ENCODE data around the gene HOXC9.

HOXC9 gene

DNA sequence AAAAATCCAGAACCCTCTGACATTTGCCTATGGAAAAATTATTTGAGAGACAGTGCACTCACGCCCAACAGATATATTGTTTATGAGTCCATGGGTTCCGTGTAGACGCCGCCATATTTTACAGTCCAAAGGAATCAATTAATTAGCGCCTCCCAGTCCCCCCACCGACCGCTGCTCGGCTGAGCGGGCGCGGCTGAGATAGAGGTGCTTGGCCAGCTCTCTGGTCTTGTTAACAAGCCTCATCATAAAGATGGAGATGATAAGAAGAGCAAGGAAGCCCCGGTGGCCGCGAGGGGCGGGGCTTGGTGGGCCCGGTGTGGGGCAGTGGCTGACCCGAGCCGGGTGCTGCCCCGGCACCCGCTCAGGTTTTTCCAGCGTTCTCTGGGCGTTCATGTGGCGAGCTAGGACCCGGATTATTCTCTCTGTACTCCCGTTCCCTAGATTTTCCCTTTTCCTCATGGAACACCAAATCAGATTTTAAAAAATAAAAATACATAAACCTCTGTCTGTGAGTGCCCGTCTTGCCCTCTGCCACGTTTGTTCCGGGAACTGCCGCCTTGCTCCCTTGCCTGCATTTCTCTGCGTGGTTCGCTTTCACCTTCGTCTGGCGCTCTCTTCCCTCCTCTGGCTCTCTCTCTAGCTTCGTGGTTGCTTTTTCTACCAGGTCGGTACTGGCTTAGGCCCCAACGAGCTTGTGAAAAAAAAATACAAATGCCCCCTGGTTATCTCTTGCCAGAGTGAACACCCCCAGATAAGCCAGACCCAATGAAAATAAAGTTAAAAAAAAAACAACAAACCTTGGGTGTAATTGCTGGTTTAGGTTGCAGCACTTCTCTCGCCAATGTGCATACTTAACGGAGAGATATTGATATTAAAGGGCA is 36.3 kb upstream of the HOXC9 start:
- DNase-seq = no peak

DNA sequence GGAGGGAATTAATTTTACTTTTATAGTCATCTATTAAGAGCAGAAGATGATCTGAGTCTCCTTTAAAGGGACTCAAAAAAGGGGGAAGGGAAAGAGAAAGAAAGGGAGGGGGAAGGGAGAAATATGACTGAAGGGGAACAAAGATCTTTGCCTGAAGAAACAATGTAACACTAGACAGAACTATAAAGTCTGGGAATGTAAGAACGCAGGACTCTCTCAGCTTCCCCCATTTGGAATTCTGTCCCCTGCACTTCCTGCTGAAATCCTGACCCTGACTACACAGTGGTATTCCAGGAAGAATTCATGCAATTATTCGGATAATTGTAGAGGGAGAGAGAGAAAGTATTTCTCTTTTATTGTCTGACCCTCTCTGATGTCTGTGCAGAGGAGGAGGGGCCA is 35.6 kb upstream of the HOXC9 start:
- no peak for DNase-seq

DNA sequence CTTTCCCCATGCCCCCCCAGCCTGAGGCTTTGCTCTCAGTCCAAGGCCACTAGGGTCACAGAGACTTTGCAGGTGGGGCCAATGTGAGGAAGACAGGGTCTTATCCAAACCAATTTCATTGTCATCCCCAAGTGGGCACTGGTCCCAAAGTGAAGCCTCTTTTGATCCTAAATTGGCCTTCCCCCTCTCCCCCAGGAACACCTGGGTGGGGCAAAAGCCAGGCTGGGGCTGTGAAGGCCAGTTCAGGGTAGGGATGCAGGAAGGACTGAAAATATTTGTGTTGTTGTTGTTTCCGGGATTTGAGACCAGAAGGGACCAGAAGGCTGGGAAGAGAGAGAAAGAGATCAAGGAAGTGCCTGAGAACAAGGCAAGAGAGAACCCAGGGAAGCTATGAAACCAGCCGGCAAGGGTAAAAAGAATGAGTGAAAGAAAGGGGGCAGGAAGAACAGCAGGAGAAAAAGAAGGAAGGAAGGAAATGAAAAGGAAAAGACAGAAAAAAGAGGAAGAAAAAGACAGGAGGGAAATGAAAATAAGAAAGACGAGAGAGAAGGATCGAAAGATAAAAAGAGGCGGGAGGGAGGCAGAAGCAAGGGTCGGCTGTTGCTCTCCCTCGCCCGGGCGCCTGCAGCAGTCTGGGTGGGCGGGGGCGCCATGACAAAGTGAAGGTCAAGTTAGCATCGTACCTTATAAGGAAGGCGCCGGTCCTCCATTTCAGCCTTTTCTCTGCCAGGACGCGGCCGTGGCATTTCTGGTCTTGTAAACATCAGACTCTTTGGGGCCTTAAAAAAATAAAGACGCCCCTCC is 34.5 kb upstream of the HOXC9 start:
- DNase-seq = peak; percentile 86

DNA sequence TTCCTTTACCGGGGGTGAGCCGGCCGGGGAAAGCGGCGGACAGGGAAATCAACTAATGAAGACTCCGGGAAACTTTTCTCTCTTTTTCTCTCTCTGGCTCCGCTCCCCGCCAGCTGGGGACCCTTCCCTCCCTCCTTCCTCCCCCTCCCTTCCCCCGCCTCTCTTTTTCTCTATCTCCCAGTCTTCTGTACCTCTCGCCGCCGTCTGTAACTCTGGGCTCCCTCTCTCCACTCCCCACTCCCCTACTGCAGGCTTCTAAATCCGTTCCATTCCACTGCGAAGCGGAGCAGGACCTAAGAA is 33.9 kb upstream of the HOXC9 start:
- no peak for DNase-seq

DNA sequence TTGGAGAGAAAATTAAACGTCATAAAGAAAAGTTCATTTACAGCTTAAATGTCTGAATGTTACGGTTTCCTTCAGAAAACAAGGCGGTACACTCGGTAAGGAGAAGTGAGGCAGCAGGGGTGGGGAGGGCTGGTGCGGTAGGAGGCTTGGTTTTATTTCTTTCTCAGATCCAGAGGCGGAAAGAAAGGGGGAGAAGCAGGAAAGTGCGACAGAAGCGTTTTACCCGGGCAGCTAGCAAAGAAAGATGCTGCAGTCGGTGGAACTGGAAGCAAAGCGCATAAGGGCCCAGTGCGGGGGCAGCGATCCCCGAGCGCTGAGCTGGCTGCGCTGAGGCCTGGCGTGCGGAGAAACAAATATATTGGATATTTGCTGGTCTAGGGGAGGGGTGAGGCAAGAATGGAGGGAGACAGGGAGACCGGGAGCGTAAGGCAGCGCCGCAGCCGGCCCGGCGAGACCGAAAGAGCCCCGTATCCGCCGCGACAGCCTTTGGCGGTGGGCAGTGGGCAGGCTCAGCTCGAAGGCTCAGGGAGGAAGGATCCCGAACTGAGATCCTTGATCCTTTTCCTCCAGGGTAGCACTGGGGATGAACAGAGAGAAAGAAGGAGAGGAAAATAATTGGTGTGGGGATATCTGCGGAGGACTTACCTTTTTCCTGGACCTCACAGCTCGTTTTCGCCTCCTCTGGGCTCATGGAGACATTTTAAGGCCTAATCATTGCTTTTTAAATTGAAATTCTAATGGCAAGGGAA is 33.4 kb upstream of the HOXC9 start:
- DNase-seq = peak; percentile 54

DNA sequence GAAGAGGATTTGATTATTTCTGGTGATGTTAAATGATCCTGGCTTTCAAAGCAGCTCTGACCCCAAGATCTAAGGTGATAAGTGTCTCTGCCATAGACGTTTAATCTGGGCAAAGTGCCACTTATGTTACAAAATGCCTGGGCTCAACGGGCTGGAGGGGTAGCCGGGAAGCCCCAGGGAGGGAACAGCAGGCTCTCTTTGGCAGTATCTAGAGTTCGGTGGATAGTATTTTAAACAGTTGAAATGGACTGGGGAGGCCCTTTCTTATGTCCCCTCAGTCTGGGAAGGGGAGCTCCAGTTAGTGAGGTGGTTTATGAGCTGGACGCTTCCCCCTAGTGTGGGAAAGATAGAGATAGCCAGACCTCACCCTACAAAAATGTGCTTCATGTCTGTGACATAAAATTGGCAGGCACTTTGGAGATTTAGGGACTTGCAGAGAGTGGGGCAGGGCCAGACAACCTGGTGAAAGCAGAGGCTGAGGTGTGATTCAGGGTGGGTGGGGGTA is 32.5 kb upstream of the HOXC9 start:
- DNase-seq = no peak

DNA sequence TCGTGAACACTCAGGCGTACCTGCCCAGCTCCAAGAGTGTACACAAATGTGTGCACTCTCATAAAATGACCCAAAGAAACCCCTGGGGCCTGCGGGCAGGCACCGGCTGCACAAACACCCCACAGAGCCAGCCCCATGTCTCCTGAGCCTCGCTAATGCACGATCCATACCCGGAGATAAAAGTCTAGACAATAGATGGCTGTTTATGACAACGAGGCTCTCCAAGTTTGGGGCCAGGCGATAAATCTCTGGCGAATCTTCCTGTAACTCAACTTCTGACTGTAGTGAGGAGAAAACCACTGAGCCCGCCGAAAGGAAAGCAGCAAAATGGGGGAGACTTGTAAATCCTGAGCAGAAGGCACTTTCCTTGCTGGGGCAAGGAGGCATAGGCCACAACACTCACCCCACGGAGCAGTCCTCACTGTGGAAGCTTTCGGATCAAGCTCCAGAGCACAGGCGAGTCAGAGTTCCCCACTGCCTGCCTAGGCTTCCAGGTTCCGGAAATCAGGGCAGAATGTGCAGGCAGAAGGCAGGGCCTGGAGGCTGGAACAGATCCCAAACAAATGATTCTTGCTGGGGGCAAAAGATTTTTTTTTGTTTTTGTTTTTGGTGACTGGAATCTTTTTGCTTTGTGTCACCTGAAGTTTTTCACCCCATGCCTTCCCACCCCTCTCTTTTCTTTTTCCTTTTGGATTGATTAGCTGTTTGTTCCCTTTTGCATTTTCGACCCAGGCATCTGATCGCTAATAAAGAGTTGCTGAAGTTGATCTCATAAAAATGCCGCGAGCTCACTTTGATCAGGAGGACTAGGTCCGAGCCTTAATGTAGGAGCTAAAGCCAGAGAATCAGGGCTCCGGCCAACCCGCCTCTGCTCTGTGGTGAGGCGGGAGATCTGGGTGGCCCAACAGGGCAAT is 31.5 kb upstream of the HOXC9 start:
- DNase-seq = no peak

DNA sequence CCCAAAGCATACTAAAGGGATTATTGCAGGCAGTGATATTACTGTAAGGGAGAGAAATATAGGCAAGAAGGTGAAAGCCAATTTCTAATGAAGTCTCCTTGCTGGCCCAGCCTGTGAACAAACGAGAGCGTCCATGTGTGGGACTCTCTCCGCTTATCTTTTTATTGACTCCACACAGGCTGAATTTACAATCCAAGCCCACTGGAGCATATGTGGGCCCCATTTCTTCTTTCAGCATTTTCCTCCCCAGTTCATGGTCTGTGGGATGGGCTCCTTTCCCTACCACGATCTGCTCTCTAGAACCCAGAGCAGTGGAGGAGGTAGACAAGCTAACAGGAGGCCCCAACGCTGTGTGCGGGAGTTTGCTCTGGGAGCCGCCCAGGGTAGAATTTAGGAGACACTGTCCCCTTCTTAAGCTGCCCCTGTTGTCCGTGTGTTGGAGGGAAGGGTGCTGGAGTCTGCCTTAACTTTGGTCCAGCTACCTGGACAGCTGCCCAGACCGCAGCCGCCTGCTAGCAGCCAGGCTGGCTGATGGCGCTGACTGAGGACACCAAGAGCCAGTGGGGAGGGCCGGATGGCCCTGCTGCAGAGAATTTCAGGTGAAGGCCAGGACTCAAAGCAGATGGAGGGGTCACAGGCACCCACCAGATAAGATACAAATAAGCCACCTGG is 30.2 kb upstream of the HOXC9 start:
- peak; percentile 42 for DNase-seq

DNA sequence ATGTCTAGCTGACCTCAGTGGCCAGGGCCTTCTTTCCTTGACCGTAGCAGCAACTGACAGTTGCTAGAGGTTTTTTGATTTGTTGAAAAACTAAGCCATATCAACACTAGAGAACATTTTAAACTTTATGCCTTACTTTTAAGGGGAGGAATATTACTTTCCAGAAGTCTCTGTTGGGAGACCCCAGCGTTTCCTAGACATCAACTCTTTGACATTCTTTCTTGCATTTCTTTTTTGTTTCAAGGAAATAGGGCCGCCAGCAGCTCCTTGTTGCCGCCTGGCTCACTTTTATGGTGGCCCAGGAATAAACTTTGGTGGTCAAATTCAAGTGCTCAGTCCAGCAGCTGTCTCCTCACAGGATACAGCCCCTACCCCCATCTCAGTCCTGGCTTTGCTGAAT is 29.5 kb upstream of the HOXC9 start:
- DNase-seq = no peak

DNA sequence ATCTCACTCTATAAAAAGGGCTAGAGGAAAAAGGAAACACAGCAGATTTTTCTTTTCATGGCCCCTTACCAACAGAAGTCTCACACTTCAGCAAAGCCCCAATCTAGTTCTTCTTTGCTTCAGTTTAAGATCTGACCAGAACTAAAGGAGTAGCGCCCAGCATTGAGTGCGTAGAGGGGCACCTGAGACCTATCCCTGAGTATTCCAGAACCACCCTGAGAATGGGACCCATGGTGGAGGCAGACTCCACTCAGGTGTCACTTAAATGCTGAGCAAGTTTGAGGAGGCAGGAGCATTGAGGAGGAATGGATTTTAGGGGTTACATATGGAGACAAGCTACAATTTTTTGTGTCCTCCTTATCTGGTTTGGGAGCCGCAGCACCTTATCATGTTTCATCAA is 28.8 kb upstream of the HOXC9 start:
- DNase-seq = no peak

DNA sequence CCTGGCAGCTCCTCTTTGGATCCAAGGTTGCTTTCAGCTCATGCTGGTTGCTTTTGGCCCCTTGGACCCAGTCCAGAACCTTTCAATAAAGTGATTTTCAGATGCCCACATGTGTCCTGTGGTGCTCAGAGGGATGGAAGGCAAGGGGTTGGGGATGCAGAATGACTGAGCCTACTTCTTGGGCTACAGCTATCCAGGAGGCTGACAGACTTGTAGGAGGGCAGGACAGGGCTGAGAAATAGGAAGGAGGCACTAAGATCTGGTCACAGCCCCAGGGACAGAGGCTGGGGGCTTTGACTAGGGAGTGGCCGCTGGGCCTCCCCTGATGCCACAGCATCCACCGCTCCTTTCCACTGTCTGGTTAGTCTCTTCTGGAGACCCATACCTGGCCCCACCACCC is 28.3 kb upstream of the HOXC9 start:
- no peak for DNase-seq

DNA sequence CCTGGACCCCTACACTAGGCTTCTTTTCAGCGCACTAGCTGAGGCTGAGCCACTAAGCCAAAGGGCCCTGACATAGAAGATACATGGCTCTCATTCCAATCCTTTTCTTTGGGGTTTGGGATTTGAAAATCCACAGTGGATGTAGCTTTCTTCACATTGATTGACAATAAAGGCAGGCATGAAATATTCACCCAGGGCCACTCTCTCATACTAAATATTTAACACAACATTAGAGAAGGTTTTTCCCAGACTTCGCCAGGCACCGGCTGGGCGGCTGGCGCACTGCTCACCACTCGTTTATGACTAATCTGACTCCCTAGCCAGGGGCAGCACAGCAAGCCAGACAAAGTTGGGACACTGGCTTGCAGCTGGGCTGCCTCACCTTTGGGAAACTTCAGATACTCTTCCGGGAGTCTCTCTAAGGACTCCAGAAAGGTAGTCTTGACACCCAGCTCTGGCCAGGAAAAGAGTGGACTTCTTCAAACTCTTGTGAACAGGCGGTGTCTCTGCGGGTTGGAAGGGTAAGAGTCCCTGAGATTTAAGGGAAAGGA is 27.7 kb upstream of the HOXC9 start:
- peak; percentile 41 for DNase-seq

DNA sequence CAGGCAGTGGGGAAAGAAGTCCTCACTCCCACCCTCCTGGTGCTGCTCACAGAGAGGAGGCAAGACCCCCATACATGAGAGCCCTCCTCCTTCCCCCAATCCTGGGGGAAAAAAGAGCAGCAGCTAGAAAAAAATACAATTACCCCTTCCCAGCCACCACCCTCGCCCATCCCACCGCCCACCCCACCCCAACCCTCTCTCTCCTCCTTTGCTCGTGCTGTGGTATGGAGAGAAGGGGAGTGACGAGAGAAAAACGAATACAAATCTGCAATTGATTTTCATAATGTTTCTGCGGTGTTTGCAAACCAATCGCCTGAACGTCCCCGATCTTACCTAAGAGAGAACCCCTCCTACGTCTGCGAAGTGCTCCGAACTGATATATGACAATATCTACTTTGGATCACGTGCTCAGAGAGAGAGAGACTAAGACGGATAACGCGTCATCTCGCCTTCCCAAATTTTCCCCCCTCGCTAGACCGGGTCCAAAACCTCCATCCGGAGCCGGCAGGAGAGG is 27.2 kb upstream of the HOXC9 start, which contains the start of gene HOXC11:
Gene HOXC11 (plus strand): TSS at position 405 of the 514 bp plus-strand sequence. CDS start 116 bp downstream, outside the sequence.
- DNase-seq = no peak

DNA sequence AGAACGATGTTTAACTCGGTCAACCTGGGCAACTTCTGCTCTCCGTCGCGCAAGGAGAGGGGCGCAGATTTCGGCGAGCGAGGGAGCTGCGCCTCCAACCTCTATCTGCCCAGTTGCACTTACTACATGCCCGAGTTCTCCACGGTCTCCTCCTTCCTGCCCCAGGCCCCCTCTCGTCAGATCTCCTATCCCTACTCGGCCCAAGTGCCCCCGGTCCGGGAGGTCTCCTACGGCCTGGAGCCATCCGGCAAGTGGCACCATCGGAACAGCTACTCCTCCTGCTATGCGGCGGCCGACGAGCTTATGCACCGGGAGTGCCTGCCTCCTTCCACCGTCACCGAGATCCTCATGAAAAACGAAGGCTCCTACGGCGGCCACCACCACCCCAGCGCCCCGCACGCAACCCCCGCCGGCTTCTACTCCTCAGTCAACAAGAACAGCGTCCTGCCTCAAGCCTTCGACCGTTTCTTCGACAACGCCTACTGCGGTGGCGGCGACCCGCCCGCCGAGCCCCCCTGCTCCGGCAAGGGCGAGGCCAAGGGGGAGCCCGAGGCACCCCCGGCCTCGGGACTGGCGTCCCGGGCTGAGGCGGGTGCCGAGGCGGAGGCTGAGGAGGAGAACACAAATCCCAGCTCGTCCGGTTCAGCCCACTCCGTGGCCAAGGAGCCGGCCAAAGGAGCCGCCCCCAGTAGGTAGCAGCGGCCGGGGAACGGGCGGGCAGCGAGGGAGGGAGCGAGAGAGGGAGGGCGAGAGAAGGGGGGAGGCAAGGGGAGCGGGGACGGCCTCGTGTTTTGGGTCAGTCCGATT is 26.5 kb upstream of the HOXC9 start:
- peak; percentile 81 for DNase-seq

DNA sequence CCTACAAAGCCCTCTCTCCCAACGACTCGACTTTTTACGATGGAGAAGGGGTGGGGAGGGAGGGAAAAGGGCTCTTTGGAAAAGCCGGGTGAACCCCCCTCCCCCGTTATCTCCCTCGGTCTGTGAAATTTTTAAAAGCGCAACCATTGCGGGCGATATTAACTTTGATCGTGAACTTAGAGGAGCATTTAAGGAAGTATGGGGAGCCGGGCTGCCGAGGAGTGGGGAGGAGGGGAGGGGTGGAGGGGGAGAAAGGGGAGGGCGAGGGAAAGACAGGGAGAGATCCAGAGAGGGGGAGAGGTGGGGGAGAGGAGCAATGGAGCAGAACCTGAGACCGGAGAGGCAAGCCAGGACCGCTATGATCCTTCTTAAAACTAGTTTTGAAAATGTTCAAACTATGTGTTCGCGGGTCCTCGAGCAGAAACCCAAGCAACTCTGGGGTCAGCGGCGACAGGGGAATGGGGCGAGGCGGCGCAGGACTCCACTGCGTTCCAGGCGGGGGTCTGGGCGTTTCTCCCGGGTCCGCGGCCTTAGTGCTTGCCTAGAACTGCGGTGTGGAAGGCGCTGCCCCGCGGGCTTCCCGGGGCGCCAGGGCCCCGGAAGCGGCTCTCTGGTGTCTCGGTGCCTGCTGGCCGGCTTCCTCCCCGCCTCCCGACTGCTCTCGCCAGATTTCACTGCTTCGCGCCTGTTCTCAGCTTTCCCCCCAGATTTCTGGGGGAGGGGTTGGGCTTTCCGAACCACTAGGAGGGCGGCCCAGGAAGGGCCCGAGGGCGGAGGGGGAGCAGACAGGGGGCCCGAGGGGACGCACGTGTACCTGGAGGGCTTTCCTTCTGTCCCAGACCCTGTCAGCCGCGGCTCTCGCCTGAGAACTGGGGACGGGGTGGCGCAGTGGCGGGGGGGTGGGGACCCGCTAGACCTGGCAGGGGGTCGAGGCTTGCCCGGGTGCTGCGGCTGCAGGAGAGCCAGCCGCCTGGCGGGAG is 25.6 kb upstream of the HOXC9 start, which contains the start of gene HOTAIR:
Gene HOTAIR (minus strand): TSS at position 871 of the 980 bp plus-strand sequence.
- DNase-seq = peak; percentile 85

DNA sequence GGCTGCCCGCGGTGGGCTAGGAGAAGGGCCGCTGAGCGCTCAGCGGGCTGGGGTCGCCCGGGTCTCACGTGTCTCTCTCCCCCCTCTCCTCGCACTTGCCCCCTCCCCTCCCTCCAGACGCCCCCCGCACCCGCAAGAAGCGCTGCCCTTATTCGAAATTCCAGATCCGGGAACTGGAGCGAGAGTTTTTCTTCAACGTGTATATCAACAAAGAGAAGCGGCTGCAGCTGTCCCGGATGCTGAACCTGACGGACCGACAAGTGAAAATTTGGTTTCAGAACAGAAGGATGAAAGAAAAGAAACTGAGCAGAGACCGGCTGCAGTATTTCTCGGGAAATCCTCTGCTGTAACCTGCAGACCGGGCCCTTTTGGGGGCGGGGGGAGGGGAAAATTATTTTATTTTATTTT is 24.9 kb upstream of the HOXC9 start:
- DNase-seq = peak; percentile 50

DNA sequence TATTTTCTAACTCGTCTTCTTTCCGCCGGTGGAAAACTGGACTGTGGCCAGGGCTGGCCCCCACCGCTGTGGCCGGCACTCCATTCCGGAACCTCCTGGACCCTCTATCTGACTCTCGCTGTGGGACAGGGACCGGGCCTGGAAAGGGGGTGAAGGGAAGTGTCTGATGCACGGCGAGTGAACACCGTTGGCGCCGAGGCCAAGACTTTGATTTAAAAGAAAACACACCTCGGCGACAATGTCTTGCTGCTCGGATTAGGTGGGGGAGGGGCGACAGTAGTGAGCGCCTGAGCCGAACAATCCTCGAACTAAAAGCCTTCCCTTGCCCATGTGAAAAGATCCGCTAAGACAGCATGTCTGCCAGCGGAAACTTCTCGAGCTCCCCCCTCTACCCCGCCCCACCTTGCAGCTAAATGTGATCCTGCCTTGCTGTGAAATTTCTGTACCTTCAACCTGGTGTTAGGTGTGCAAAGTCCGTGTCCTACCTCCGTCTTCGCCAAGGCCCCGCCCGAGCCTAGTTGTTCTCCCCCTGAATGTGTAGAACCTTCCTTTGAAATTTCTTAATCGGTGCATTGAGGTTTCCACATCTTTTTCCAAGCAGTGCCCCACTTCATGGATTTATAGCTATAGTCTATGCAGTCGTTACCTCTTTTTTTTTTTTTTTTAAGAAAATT is 24.3 kb upstream of the HOXC9 start:
- no peak for DNase-seq

Data from right hindlimb (tissue), 1 donor.